ENCODE measurements around the gene KLHL17.
A peak's percentile ranks its signal among the peaks of the same experiment; 100 is the strongest.

KLHL17 gene

GRCh38 chr1:947958-948357 lies 12.4 kb upstream of the KLHL17 start:
- DNase-seq (ENCODE audit: insufficient read length, low spot score) (no peak), FAIRE-seq (no peak)

GRCh38 chr1:950268-950667 lies 10.1 kb upstream of the KLHL17 start:
- FAIRE-seq: peak; percentile 92
- no peak for DNase-seq (ENCODE audit: insufficient read length, low spot score)

GRCh38 chr1:950881-951280 lies 9.5 kb upstream of the KLHL17 start:
- FAIRE-seq (no peak), DNase-seq (ENCODE audit: insufficient read length, low spot score) (no peak)

- no peak for DNase-seq (ENCODE audit: insufficient read length, low spot score)
- no peak for FAIRE-seq
Observed at GRCh38 chr1:951364-951763, 9.0 kb upstream of the KLHL17 start.

GRCh38 chr1:952201-952600 lies 8.2 kb upstream of the KLHL17 start:
- DNase-seq (ENCODE audit: insufficient read length, low spot score) (no peak), FAIRE-seq (no peak)

GRCh38 chr1:952603-953002 lies 7.8 kb upstream of the KLHL17 start:
- FAIRE-seq (no peak), DNase-seq (ENCODE audit: insufficient read length, low spot score) (no peak)

- DNase-seq (ENCODE audit: insufficient read length, low spot score): no peak
- no peak for FAIRE-seq
Observed at GRCh38 chr1:953524-954320, 6.7 kb upstream of the KLHL17 start.

- FAIRE-seq (no peak), DNase-seq (ENCODE audit: insufficient read length, low spot score) (no peak)
Observed at GRCh38 chr1:954927-955326, 5.5 kb upstream of the KLHL17 start.

GRCh38 chr1:955474-955873 lies 4.9 kb upstream of the KLHL17 start:
- no peak for DNase-seq (ENCODE audit: insufficient read length, low spot score)
- FAIRE-seq: no peak

- FAIRE-seq (no peak), DNase-seq (ENCODE audit: insufficient read length, low spot score) (no peak)
Observed at GRCh38 chr1:956636-957035, 3.7 kb upstream of the KLHL17 start.

- DNase-seq (ENCODE audit: insufficient read length, low spot score): no peak
- FAIRE-seq: peak; percentile 98
Observed at GRCh38 chr1:958823-959730, 1.3 kb upstream of the KLHL17 start, which contains the start of gene NOC2L. Gene NOC2L, minus strand, starts transcription at chr1:959256. Its CDS starts 16 bp downstream, at chr1:959240.

- no peak for DNase-seq (ENCODE audit: insufficient read length, low spot score)
- FAIRE-seq: no peak
Observed at GRCh38 chr1:959731-960362, 537 bp upstream of the KLHL17 start.

GRCh38 chr1:961132-961669 lies 817 bp downstream of the KLHL17 start:
- FAIRE-seq: no peak
- no peak for DNase-seq (ENCODE audit: insufficient read length, low spot score)

- FAIRE-seq: no peak
Observed at GRCh38 chr1:962381-963300, 2.3 kb downstream of the KLHL17 start.

GRCh38 chr1:963301-963651 lies 2.9 kb downstream of the KLHL17 start:
- FAIRE-seq: no peak
- no peak for DNase-seq (ENCODE audit: insufficient read length, low spot score)

More at GRCh38 chr1:962381-963300, 2.3 kb downstream of the KLHL17 start:
- no peak for DNase-seq (ENCODE audit: insufficient read length, low spot score)

- DNase-seq (ENCODE audit: insufficient read length, low spot score) (no peak), FAIRE-seq (no peak)
Observed at GRCh38 chr1:963746-964525, 3.6 kb downstream of the KLHL17 start.

GRCh38 chr1:964691-965525 lies 4.5 kb downstream of the KLHL17 start:
- FAIRE-seq: no peak

GRCh38 chr1:965526-966134 lies 5.2 kb downstream of the KLHL17 start:
- no peak for FAIRE-seq
- no peak for DNase-seq (ENCODE audit: insufficient read length, low spot score)

More at GRCh38 chr1:964691-965525, 4.5 kb downstream of the KLHL17 start:
- DNase-seq (ENCODE audit: insufficient read length, low spot score): no peak
